Frontal cortex (tissue), 4 donors: ENCODE data around the gene ATP6V0A1. TPM values are rescaled to one million over a fixed set of nuclear protein-coding genes. Genes with fewer than 3 reads are reported as not detected.
"Not testable (repeated sequence)": the region's sequence is repeated elsewhere in the genome, so short reads cannot be mapped to it uniquely, and the experiment has no call there.

Experiments used
- DNase-seq, 2 donors: peaks; one replicate each; pipeline ENCODE4 v3.0.0; 2012; ENCODE audit warnings: low spot score in 2 of 2
- FAIRE-seq: peaks from 2 replicates; lab custom pipeline; 2012; peaks lifted over from hg19 to GRCh38; lab: Jason Lieb, UNC
- total RNA-seq: library from RNA; depleted of rRNA; stranded (reverse); fragments of >200 nt; gene quantifications from one replicate; pipeline ENCODE4 v1.2.3, GENCODE V29; 2014
- donor health status: control.
- donor health status: control.
- donor health status: control.

The ATP6V0A1 gene
- total RNA-seq, 1 donor from 2014 or later = 207 TPM

DNA sequence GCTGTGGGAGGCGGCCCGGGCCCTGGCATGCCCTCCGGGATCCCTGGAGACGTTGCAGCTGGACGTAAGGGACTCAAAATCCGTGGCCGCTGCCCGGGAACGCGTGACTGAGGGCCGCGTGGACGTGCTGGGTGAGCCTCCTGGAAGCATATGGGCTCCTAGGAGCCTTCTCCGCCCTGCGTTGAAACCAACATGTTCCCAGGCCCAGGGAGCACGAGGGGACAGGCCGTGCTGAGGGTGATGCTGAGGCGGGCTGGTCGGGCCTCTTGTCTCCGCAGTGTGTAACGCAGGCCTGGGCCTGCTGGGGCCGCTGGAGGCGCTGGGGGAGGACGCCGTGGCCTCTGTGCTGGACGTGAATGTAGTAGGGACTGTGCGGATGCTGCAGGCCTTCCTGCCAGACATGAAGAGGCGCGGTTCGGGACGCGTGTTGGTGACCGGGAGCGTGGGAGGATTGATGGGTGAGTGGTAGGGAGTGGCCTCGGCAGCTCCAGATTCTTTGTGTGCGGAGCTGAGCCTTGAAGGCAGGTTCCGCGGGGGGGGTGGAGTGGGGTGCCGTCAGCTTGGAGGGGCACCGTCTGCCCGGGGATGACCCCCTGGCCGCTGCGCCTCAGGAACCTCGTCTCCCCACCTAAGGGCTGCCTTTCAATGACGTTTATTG, 94.6 kb downstream of the ATP6V0A1 start:
- no peak for DNase-seq
- no peak for FAIRE-seq

DNA sequence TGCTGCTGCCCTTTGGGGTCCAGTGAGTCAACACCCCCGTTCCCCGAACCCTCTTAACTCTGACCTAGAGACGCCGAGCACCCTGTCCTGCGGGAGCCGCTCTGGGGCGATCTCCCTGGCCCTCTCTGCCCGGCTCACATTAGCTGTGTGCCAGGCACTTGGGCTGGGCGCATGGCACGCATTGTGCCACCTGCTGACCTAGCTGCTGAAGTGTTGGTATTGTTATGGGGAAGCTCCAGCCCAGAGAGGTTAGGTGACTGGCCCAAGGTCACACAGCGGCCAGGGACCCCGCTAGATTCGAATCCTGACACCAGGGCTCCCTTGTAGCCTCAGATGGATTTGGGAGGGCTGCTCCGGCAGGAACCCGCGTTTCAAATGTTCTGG, 95.2 kb downstream of the ATP6V0A1 start:
- no peak for FAIRE-seq
- no peak for DNase-seq

GRCh38 chr17:42554250-42555121, 95.8 kb downstream of the ATP6V0A1 start:
- DNase-seq = peak; percentile 89 to 92
- no peak for FAIRE-seq

GRCh38 chr17:42555122-42555622, 96.5 kb downstream of the ATP6V0A1 start:
- DNase-seq = no peak

GRCh38 chr17:42555961-42556617, 97.4 kb downstream of the ATP6V0A1 start:
- FAIRE-seq = not testable (repeated sequence)

More at GRCh38 chr17:42555122-42555622, 96.5 kb downstream of the ATP6V0A1 start:
- no peak for FAIRE-seq

DNA sequence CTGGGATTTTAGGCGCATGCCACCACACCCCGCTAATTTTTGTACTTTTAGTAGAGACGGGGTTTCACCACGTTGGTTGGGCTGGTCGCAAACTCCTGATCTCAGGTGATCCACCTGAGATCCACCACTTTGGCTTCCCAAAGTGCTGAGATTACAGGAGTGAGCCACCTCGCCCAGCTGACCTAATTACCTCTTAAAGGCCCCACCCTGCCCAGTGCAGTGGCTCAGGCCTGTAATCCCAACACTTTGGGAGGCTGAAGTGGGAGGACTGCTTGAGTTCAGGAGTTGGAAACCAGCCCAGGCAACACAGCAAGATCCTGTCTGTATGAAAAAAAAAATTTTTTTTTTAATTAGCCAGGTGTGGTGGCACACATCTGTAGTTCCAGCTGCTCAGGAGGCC, 100.4 kb downstream of the ATP6V0A1 start:
- FAIRE-seq (no peak), DNase-seq (no peak)

More at GRCh38 chr17:42555961-42556617, 97.4 kb downstream of the ATP6V0A1 start:
- not testable (repeated sequence) for DNase-seq

GRCh38 chr17:42560246-42560645, 101.6 kb downstream of the ATP6V0A1 start:
- FAIRE-seq = no peak
- no peak for DNase-seq

DNA sequence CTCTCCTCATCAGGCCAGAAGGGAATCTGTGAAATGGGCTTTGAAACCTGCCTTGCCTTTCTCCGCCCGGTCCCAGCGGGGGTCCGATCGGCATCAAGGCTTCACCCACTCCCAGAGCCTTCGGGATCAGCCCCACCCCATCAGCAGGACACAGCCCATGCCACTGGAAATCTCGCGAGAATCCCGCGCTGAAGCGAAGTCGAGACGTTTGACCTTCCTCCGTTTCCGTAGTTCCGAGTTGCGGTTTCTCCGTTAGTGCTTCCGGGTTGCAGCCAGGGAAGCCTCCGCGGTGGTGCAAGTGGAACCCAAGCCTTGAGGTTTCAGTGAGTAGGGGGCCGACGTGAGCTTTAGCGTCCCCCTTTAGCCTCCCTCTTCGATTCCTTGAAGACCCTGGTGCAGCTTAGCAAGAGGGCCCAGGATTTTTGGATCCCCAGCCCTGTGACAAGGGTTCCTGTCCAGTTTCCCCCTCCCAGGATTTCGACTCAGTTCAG, 103.3 kb downstream of the ATP6V0A1 start, which contains the start of gene COASY:
COASY (plus strand) TSS at position 252 of the 491 bp plus-strand sequence. CDS start 475 bp downstream, outside the sequence.
- peak; percentile 94 to 99 for DNase-seq
- no peak for FAIRE-seq

DNA sequence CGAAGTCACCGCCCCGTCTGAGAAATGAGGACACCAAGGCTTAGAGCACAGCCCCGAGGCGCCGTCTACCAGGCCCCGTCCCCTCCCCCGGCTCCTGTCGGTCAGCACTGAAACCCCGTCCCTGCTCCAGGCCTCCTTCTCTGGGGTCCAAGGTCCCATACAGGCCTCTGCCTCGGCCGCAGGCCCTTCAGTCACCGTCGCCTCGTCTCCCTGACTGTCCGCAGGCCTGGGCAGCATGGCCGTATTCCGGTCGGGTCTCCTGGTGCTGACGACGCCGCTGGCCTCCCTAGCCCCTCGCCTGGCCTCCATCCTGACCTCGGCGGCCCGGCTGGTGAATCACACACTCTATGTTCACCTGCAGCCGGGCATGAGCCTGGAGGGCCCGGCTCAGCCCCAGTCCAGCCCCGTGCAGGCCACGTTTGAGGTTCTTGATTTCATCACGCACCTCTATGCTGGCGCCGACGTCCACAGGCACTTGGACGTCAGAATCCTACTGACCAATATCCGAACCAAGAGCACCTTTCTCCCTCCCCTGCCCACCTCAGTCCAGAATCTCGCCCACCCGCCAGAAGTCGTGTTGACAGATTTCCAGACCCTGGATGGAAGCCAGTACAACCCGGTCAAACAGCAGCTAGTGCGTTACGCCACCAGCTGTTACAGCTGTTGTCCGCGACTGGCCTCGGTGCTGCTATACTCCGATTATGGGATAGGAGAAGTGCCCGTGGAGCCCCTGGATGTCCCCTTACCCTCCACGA, 103.9 kb downstream of the ATP6V0A1 start:
- DNase-seq = peak in 1 of 2 donors; percentile 52
- no peak for FAIRE-seq

DNA sequence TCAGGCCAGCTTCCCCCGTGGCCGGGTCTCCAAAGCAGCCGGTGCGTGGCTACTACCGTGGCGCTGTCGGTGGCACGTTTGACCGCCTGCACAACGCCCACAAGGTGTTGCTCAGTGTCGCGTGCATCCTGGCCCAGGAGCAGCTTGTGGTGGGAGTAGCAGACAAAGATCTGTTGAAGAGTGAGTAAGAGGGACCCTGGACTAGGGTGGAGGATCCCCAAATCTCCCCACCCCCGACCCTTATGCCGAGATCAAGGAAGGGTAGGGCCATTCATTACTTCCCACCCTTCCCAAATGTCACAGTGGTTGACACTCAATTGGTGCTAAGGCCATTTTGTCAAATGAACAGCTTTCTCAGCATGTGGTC, 104.4 kb downstream of the ATP6V0A1 start:
- no peak for DNase-seq
- no peak for FAIRE-seq

DNA sequence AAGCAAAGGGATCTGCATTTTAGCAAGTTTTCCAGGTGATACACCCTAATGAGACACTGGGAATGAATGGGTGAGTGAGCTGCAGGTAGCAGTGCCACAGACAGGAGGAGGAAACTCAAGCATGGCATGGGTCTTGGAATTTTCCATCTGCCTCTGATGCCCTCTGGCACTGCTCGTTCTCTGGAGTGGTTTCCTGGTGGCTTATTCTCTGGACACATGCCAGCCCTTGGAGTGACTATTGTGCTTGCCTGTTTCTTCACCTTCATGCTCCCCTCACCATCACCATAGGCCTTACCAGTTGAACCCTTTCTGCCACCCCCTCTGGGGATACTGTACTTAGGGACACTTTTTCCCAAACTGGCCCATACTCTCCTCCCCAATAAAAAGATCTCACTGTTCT, 104.9 kb downstream of the ATP6V0A1 start:
- FAIRE-seq = no peak
- DNase-seq = no peak

DNA sequence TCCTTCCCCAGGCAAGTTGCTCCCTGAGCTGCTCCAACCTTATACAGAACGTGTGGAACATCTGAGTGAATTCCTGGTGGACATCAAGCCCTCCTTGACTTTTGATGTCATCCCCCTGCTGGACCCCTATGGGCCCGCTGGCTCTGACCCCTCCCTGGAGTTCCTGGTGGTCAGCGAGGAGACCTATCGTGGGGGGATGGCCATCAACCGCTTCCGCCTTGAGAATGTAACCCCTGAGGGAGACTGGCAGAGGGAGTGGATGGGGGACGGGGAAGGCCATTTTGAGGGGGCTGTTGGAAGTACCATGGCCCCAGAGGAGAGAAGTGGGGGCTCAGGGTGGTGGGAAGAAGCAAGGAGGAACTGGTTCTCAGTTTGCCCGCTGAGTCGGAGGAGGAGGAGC, 105.3 kb downstream of the ATP6V0A1 start:
- FAIRE-seq = no peak
- no peak for DNase-seq

DNA sequence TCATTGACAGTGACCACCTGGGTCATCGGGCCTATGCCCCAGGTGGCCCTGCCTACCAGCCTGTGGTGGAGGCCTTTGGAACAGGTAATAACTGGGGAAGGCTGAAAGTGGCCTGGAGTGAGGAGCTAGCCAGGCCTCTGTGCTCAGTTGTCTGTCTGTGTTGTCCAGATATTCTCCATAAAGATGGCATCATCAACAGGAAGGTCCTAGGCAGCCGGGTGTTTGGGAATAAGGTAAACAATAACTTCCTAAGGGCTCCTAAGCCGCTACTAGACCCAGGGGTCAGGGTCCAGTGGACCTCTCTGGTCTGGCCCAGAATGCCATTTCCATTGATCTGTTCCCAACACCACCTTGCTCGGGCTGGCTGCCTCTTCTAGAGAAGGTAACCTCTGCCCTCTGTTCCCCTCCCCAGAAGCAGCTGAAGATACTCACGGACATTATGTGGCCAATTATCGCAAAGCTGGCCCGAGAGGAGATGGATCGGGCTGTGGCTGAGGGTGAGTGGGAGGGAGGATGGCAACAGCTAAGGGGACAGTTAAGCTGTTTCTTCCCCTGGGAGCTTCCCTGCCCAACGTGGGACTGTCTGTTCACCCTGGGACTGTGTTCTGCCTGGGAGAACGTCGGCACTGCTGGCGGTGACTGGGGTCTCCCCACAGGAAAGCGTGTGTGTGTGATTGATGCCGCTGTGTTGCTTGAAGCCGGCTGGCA, 106.3 kb downstream of the ATP6V0A1 start:
- DNase-seq (no peak), FAIRE-seq (no peak)

DNA sequence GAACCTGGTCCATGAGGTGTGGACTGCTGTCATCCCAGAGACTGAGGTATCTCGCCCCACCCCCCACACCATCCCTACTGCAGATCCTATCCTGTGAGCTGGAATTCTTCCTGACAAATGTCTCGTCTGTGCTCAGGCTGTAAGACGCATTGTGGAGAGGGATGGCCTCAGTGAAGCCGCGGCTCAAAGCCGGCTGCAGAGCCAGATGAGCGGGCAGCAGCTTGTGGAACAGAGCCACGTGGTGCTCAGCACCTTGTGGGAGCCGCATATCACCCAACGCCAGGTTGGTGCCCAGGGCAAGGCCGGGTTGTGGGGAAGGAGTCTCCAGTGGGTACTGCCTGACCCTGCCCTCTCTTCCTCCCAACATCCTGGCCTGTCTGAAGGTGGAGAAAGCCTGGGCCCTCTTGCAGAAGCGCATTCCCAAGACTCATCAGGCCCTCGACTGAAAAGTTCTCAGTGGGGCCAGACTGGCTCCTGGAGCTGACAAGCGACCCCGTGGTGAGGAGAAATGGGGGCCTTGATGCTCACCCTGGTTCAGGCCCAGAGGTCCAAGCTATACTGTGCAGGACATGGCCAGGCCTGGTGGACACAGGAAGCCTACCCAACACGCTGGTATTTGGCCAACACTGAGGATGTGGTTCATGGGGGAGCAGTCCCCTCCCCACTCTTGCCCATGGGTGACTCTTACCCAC, 107.0 kb downstream of the ATP6V0A1 start:
- DNase-seq (no peak), FAIRE-seq (no peak)

DNA sequence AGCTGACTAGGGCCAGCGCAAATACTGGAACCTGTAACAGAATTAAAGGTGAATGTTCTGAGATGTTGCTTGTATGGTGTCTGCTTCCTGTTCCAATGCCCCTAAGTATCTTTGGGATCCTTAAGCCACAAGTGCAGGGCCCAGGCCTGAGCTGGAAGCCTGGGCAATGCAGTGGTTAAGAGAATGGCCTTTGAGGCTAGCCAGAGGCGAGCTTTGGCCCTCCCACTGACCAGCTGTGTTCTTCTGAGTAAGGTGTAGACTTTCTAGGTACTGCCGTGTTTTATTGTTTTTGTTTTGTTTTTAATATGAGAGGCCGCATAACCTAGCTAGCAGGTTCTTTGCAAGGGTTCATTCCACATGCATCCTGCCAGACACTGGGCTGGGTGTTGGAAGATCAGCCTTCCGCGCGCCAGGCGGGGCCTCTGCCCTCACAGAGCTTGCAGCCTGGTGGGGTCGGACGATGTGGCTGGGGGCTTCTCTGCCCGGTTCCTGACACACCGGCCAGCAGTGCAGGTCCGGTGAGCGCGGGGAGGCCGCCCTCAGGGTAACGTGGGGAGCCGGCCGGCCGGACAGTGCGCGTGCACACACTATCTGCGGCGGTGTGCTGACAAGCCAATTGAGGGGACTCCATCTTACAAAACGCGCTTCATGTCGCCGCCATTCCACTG, 107.7 kb downstream of the ATP6V0A1 start:
- no peak for DNase-seq
- no peak for FAIRE-seq

GRCh38 chr17:42566883-42567573, 108.3 kb downstream of the ATP6V0A1 start, which contains the start of gene MLX:
Gene MLX, plus strand, starts transcription at chr17:42567100. Its CDS starts 25 bp downstream, at chr17:42567125.
- peak; percentile 98 to 99 for DNase-seq
- FAIRE-seq = no peak
